ENCODE data around the gene VAPA.

- TF ChIP-seq, protein P1, sequence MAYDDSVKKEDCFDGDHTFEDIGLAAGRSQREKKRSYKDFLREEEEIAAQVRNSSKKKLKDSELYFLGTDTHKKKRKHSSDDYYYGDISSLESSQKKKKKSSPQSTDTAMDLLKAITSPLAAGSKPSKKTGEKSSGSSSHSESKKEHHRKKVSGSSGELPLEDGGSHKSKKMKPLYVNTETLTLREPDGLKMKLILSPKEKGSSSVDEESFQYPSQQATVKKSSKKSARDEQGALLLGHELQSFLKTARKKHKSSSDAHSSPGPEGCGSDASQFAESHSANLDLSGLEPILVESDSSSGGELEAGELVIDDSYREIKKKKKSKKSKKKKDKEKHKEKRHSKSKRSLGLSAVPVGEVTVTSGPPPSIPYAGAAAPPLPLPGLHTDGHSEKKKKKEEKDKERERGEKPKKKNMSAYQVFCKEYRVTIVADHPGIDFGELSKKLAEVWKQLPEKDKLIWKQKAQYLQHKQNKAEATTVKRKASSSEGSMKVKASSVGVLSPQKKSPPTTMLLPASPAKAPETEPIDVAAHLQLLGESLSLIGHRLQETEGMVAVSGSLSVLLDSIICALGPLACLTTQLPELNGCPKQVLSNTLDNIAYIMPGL (CRISPR knock-in tag; IDR thresholded peaks at IDR 0.05), result no peak
- TF ChIP-seq CEBPG (CRISPR knock-in tag; IDR thresholded peaks at IDR 0.05) (no peak), CEBPG (tag; conservative IDR thresholded peaks at IDR 0.05 in 1 of 2, IDR thresholded peaks at IDR 0.05 in 1 of 2) (no peak), SRSF3 (IDR thresholded peaks at IDR 0.05; ENCODE audit: insufficient read depth, low read length) (no peak), MTF1 (CRISPR knock-in tag; IDR thresholded peaks at IDR 0.05; ENCODE audit: borderline replicate concordance) (no peak)
- TF ChIP-seq, protein P2, sequence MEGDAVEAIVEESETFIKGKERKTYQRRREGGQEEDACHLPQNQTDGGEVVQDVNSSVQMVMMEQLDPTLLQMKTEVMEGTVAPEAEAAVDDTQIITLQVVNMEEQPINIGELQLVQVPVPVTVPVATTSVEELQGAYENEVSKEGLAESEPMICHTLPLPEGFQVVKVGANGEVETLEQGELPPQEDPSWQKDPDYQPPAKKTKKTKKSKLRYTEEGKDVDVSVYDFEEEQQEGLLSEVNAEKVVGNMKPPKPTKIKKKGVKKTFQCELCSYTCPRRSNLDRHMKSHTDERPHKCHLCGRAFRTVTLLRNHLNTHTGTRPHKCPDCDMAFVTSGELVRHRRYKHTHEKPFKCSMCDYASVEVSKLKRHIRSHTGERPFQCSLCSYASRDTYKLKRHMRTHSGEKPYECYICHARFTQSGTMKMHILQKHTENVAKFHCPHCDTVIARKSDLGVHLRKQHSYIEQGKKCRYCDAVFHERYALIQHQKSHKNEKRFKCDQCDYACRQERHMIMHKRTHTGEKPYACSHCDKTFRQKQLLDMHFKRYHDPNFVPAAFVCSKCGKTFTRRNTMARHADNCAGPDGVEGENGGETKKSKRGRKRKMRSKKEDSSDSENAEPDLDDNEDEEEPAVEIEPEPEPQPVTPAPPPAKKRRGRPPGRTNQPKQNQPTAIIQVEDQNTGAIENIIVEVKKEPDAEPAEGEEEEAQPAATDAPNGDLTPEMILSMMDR (IDR thresholded peaks at IDR 0.05 in 2 of 3, conservative IDR thresholded peaks at IDR 0.05 in 1 of 3; ENCODE audit: insufficient read depth in 2 of 3, low read depth in 1 of 3, low read length in 3 of 3), result no peak
- TF ChIP-seq, protein P3, sequence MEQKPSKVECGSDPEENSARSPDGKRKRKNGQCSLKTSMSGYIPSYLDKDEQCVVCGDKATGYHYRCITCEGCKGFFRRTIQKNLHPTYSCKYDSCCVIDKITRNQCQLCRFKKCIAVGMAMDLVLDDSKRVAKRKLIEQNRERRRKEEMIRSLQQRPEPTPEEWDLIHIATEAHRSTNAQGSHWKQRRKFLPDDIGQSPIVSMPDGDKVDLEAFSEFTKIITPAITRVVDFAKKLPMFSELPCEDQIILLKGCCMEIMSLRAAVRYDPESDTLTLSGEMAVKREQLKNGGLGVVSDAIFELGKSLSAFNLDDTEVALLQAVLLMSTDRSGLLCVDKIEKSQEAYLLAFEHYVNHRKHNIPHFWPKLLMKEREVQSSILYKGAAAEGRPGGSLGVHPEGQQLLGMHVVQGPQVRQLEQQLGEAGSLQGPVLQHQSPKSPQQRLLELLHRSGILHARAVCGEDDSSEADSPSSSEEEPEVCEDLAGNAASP (IDR thresholded peaks at IDR 0.05), result no peak
- TF ChIP-seq, protein P4, sequence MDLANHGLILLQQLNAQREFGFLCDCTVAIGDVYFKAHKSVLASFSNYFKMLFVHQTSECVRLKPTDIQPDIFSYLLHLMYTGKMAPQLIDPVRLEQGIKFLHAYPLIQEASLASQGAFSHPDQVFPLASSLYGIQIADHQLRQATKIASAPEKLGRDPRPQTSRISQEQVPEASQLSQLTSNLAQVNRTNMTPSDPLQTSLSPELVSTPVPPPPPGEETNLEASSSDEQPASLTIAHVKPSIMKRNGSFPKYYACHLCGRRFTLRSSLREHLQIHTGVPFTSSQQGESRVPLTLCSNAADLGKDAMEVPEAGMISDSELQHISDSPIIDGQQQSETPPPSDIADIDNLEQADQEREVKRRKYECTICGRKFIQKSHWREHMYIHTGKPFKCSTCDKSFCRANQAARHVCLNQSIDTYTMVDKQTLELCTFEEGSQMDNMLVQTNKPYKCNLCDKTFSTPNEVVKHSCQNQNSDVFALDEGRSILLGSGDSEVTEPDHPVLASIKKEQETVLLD (IDR thresholded peaks at IDR 0.05), result no peak
These were observed 39.1 kb upstream of the VAPA start for GRCh38 chr18:9874728-9875127.
